HG02588 (cell line): ENCODE data around the gene MCUB.
"Not testable (repeated sequence)": the region's sequence is repeated elsewhere in the genome, so short reads cannot be mapped to it uniquely, and the experiment has no call there.

Source experiments
- ATAC-seq: cut with Tn5 transposase; IDR thresholded peaks from one replicate; pipeline ENCODE4 v1.9.1; 2021; ENCODE audit warnings: mild to moderate bottlenecking, moderate library complexity; ENCODE audit not compliant: unreplicated experiment

The MCUB gene, protein sequence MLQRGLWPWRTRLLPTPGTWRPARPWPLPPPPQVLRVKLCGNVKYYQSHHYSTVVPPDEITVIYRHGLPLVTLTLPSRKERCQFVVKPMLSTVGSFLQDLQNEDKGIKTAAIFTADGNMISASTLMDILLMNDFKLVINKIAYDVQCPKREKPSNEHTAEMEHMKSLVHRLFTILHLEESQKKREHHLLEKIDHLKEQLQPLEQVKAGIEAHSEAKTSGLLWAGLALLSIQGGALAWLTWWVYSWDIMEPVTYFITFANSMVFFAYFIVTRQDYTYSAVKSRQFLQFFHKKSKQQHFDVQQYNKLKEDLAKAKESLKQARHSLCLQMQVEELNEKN

DNA sequence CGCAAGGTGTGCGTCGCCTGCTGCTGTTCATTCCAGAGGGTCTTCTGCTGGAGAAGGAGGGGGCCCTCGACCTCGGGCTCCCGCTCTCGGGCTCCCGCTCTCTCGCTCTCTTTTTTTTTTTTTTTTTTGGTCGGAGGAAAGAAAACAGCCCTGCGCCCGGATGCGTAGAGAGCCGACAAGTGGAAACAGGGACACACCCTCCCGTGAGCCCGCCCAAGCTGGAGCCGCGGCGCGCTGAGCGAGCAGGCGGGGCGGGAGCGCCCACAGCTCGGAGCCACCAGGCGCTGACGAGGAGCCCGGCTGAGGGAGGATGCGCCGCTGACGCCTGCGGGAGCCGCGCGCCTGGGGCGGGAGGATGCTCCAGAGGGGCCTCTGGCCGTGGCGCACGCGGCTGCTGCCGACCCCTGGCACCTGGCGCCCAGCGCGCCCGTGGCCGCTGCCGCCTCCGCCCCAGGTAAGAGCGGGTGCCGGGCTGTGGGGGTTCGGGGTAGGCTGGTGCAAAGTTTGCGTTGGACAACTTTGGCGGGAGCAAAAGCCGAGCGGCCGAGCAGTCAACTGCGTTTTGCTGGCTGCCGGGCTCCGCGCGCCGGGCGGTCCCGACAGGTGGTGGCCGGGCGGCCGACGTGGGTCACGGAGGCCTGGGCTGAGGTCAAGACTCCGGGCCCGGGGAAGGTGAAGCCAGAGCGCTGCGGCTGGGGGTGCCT, at the start of gene MCUB:
Gene MCUB (plus strand): TSS at position 264 of the 704 bp plus-strand sequence. CDS start 92 bp downstream, at position 356.
- ATAC-seq: peak; percentile 92

DNA sequence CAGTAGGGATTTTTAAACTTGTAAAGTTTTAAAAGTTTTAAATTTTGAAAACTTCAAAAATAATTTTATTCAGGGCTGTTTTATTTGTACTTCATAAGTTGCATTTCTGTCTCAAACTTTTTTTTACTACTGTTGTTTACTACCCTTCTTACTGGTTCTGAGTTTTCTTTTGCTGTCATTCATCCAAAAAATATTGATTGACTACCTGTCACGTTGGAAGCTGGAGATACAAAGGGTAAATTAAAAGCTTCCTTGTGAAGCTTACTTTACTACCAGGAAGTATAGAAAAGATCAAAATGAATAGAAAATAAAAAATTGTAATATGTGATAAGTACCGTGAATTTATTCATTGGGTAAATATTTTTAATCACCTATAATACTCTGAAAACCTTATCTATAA, 49.4 kb upstream of the MCUB start:
- ATAC-seq: no peak

DNA sequence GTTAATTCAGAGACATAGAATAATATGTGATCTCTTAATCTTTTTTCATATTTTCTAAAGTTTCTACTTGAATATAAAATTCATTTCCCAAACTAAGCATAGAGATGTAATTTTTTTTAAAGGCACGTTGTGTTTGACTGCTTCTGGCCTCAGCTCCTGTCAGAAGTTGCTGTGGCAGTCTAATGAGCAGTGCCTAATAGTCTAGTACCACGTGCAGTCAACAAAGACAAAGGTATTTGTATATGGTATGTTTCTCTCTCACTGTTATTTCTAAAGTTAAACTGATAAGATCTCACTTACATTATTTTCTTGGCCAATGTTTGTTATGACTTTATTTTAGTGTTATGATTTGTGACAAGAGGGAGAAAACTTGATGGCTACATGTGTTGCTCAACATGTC, 48.6 kb upstream of the MCUB start:
- no peak for ATAC-seq

DNA sequence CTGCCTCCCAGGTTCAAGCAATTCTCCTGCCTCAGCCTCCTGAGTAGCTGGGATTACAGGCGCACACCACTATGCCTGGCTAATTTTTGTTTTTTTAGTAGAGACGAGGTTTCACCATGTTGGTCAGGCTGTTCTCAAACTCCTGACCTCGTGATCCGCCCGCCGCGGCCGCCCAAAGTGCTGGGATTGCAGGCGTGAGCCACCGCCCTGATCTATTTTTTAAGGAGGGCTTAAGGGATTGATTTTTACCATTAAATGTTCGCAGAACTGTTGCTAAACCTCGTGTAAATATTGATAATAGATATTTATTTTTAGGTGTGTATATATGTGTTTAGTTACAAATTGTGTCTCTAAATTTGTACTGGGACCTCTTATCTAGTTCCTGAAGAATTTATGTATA, 46.7 kb upstream of the MCUB start:
- ATAC-seq: not testable (repeated sequence)

DNA sequence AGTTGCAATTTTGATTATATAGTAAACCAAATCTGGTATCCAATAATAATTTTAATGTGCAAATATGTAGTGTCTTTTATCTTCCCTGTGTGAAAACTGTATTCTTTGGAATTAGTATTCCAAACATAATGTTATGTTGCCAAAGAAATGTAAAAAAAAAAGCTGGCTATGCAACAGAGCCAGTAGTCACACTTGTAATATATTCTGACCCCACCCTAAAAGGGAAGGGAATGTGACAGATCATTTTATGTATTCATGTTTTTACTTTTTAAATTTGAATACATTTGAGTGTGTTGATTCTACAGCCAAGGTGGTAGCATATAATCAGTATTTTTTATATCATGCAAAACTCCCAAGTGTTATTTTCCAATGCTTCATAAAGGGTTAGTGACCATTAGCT, 27.9 kb upstream of the MCUB start:
- no peak for ATAC-seq

DNA sequence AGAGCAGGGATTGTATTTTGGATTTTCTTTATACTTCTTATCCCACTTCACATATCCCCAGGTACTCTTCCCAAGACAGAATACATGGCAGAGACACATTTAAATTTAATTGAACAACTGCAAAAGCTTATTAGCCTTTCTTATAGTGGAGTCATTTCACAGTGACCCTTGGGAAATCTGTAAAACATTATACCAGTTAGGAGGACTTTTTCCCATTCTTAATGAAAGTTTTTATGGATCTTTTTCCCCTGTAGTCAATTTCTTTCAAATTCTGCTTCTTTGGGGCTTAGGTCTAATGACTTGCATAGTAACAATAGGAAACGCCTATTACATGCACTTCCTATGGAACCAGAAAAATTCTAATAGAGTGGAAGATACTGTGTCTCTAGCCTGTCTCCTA, 14.6 kb upstream of the MCUB start:
- no peak for ATAC-seq

DNA sequence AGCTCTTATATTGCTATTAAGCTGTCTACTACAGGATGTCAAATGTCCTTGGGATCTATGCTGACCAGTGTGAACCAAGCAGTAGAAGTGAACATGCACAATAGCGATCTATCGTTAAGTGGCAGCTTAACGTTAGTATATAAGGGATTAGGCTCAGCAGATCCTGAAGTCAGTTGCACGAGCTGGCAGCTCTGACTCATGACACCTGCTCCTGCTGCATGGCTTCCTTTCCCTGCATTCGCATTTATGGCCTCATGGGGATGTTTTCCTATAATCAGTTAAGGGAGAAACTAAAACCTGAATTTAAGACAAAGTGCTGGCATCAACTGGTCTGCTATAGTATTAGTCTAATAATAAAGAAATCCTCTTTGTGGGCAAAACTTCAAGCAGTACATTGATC, 12.7 kb upstream of the MCUB start:
- ATAC-seq: no peak

DNA sequence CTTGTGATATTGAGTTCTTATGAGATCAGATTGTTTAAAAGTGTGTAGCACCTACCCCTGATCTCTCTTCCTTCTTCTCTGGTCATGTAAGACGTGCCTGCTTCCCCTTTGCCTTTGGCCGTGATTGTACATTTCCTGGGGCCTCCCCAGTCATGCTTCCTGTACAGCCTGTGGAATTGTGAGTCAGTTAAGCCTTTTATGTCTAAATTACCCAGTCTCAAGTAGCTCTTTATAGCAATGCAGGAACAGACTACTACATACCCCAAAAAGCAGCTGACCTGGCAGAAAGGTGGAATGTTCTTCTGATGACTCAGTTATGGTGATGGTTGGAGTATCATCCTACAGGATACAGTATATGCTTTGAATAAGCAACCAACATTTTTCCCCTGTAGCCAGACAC, 11.4 kb upstream of the MCUB start:
- ATAC-seq: no peak

DNA sequence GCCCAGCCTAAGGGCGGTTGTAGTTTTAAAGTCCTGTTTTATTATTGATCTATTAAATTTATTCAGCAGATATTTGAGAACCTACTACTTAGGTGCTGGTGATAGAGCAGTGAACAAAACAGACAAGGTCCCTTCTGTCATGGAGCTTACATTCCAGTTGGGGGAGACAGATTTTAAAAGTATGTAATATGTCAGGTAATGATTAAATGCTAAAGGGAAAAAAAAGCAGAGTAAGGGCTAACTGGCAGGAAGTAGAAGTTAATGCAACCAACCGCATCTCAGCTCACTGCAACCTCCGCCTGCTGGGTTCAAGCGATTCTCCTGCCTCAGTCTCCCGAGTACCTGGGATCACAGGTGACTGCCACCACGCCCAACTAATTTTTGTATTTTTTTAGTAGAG, 7.8 kb upstream of the MCUB start:
- ATAC-seq: no peak

DNA sequence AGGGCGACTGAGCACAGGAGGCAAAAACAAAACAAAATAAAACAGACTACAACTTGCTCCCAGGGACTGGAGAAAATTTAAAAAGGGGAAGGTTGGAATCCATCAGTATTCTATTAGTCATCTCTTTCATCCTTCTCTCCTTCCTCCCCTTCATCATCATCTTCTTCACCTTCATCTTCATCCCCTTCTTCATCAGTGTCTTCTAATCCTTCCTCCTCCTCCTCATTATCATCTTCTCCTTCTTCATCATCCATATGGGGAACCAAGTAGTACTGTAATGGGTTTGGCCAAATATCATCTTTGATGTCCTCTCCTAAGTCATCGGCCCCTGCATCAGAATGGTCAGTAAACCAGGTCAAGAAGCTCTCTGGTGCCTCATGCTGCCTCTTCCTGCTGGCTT, 6.9 kb upstream of the MCUB start:
- ATAC-seq: no peak

DNA sequence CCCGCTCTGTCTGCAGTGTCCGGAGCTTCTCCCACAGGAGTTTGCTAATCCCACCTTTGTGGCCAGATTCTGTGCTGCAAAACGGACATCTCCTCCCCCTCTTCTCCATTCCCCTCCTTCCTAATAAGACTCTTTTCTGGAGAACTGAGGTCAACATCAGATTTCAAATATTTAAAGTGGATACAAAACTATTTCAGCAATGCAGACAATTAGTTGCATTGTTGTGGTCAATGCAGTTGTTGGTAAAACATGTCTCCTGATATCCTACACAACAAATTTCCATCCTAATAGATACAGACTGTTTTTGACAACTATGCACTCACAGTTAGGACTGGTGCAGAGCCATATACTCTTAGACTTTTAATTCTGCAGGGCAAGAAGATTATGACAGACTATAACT, 5.1 kb upstream of the MCUB start:
- ATAC-seq: no peak

DNA sequence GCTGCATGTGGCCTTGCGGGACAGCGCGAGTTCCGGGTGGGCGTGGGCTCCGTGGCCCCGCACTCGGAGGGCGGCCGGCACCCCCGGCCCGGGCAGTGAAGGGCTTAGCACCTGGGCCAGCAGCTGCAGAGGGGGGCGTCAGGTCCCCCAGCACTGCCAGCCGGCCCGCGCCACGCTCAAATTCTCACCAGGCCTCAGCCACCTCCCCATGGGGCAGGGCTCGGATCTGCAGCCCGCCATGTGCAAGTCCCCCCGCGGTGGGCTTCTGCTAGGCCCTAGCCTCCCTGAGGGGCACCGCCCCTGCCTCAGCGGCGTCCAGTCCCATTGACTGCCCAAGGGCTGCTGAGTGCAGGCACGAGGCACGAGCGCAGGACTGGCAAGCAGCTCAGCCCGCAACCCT, 2.6 kb upstream of the MCUB start:
- no peak for ATAC-seq

DNA sequence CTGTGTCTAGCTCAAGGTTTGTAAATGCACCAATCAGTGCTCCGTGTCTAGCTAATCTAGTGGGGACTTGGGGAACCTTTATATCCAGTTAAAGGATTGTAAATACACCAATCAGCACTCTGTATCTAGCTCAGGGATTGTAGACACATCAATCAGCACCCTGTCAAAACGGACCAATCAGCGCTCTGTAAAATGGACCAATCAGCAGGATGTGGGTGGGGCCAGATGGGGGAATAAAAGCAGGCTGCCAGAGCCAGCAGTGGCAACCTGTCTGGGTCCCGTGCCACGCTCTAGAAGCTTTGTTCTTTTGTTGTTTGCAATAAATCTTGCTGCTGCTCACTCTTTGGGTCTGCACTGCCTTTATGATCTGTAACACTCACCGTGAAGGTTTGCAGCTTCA, 2.0 kb upstream of the MCUB start:
- not testable (repeated sequence) for ATAC-seq

DNA sequence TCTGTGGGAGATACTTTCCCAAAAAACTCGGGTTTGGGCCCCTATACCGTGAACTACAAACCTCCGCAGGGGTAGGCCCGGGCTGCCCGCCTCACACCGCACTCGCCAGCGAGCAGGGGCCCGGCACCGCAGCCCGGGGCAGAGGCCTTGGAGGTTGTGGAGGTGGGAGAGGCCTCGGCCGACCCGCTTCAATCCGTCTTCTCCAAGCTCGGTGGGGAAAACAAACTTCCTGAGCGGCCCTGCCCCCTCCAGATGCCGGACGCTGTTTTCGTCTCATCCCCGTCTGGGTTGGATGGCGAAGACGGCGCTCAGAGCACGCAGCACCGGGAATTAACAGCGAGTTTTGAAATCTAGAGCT, 442 bp upstream of the MCUB start:
- ATAC-seq: peak; percentile 19

DNA sequence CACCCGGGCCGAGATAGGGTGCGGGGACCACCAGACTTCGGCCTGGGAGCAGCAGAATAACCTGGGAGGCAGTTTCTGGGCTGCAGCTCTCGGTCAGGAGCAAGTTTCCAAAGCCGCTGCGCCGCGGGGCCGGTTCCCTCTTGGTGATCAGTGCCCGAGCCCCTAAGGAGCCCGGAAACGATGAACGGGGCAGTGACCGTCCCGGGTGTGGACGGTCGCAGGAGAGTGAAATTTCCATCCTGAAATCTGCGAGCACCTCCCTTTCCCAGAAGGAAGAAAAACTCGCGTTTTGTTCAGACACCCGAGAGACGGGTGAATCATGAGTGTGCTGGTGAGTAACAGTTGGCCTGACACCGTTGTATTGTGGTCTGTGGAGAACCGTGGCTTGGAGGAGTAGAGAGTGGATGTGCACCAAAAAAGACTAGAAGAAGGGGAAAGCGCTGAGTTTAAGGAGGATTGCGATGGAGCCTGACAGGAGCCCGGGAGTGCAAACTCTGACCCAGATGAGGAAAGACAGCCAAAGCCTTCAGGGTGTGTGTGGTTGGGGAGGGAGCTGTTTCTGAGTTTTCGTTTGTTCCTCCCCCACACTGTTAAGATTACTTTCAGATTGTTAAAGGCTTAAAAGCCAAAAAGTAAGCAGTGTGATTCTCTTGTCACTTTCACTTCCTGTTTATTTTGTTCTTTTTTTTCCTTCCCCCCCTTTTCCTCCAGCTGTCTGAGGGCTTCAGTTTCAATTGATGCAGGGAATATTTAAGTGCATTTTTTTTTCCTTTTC, 828 bp downstream of the MCUB start:
- ATAC-seq: peak; percentile 51

DNA sequence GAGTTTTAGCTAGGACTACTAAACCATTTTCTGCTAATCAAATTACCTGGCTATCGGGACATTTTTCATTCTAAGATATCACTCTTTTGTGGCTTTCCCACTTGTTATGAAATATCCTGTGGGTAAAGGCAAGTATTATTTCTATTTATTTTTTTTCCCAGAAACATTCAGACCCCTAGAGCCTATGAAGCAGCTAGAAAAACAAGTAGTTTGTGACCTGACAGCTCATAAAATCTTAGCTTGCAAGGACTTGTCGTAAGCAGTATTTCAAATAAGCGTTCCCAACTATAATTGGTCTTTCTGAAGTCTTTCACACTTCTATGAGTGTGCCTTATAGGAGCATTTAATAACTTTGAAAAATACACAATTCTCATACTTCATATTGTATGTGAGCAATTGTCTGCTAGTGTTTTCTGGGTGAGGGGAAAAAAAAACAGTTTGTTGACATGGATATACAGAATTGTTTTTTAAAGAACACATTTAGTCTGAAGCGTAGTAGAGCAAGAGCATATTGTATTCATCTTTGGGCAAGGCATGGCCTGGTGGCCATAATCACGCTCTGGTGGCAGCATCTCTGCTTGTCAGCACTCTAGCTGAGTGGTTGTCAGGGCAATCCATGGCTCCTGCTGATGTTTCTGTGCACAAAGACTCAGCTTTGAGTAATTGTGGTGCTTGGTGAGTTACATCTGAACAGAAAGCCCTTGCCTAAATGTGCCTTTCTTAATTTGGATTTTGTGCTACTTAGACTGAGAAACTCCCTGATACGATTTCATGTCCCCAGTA, 2.6 kb downstream of the MCUB start:
- ATAC-seq: no peak

DNA sequence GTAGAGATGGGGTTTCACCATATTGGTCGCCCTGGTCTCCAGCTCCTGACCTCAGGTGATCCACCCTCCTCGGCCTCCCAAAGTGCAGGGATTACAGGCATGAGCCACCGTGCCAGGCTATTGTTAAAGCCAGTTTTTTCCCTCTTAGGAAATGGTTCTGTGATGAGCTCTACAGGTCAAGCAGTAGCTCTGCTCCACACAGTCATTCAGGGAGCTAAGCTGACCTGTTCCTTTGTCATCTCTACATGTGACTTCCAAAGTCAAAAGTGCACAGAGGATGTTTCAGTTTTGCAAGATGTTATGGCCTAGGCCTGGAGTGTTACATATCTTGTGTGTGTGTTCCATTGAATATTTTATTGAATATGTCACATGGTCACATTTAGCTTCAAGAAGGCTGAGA, 11.4 kb downstream of the MCUB start:
- no peak for ATAC-seq

DNA sequence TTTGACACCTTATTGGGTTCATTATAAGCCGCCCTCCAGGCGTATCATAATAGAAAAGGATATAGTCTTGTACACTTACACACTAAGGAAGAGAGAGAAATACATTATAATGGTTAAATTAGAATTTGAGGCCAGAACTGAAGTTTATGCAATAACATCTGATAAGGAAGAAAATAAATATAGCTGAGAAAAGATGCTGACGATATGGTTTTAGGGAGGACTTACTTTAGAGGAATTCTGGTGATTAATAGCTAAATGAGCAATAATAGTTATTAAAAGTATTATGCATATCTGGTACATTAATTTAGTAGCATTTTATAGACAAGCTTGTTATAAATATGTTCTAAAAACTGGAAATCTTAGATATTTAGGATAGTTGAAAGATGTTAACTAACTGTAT, 12.1 kb downstream of the MCUB start:
- ATAC-seq: no peak

DNA sequence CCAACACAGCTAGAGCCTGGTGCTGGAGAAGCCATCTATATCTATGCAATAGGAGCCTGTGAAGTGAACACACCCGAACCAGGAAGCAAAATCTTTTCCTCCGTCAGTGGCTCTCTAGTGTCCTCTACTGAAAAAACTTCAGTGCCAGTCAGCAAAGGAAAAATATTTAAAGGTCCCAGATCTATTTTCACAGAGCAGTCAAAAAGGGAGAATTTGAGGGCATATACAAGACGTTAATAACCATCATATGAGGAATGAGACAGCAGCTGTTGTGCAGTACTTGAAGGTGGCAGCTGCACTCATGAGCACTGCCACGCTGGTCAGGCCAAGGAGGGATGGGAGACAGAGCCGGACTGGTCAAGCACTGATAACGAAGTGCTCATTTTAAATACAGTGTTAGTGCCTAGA, 14.4 kb downstream of the MCUB start:
- ATAC-seq: no peak

DNA sequence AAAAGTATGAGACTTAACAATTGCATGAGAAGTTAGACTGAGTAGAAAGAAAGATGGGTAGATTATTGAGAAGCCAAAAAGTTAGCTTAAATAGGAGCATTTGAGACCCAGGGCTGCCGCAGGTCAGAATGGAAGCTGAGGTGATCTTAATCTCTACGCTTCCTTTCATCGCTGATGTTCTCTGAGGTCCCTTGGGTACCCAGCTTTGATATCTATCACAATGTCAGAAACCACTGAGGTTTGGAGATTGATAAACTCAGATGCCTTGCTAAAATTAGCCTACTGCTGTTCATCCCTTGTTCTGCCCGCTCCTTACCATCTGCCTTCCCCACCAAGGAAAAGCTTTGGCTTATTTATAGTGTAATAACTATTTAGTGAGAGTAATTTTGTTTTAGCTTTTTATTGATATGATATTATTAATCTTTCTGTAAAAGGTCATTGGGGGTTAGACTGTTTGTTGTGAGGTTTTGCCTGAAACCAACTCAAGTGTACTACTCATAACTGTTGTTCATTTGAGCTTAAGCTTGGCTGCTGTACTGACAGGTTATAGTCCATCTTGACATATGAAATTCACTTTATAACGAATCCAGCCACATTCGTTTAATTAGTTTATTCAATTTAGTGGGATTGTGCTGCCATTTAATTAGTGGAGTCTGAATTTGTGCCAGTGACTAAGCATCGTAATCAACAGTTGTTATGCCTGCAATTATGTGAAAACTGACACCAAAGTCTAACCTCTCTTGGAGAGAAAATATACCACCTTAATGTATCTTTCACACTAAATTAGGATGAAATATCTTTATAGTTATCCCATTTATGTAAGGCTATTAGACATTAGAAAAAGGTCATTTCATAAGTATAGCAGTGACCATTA, 15.1 kb downstream of the MCUB start:
- ATAC-seq: no peak
